ENCODE results near the gene ZNF750.

The ZNF750 gene

GRCh38 chr17:82832881-82833475 lies 6.8 kb downstream of the ZNF750 start:
- no peak for DNase-seq (ENCODE audit: low read depth)
- no peak overlapping the region for H3K4me3 ChIP-seq (ENCODE audit: low read depth, low read length)
- TF ChIP-seq POLR2A (IDR thresholded peaks at IDR 0.05; ENCODE audit: extremely low read depth, insufficient read length) (no peak), MYC (IDR thresholded peaks at IDR 0.05; ENCODE audit: low read depth, low read length) (no peak), CTCF (IDR thresholded peaks at IDR 0.05; ENCODE audit: low read depth, low read length) (no peak), MAX (IDR thresholded peaks at IDR 0.05; ENCODE audit: low read depth, low read length) (no peak)

- DNase-seq (ENCODE audit: low read depth): no peak
- no peak overlapping the region for H3K4me3 ChIP-seq (ENCODE audit: low read depth, low read length)
- TF ChIP-seq MAX (IDR thresholded peaks at IDR 0.05; ENCODE audit: low read depth, low read length) (no peak), POLR2A (IDR thresholded peaks at IDR 0.05; ENCODE audit: extremely low read depth, insufficient read length) (no peak), CTCF (IDR thresholded peaks at IDR 0.05; ENCODE audit: low read depth, low read length) (no peak), MYC (IDR thresholded peaks at IDR 0.05; ENCODE audit: low read depth, low read length) (no peak)
These were observed 7.4 kb downstream of the ZNF750 start for GRCh38 chr17:82832411-82832810.

GRCh38 chr17:82831818-82832200 lies 8.0 kb downstream of the ZNF750 start:
- H3K4me3 ChIP-seq (ENCODE audit: low read depth, low read length): no peak overlapping the region
- no peak for DNase-seq (ENCODE audit: low read depth)
- TF ChIP-seq CTCF (IDR thresholded peaks at IDR 0.05; ENCODE audit: low read depth, low read length) (no peak), MYC (IDR thresholded peaks at IDR 0.05; ENCODE audit: low read depth, low read length) (no peak), POLR2A (IDR thresholded peaks at IDR 0.05; ENCODE audit: extremely low read depth, insufficient read length) (no peak), MAX (IDR thresholded peaks at IDR 0.05; ENCODE audit: low read depth, low read length) (no peak)

- H3K4me3 ChIP-seq (ENCODE audit: low read depth, low read length): no peak overlapping the region
- DNase-seq (ENCODE audit: low read depth): no peak
- TF ChIP-seq CTCF (IDR thresholded peaks at IDR 0.05; ENCODE audit: low read depth, low read length) (no peak), MYC (IDR thresholded peaks at IDR 0.05; ENCODE audit: low read depth, low read length) (no peak), MAX (IDR thresholded peaks at IDR 0.05; ENCODE audit: low read depth, low read length) (no peak), POLR2A (IDR thresholded peaks at IDR 0.05; ENCODE audit: extremely low read depth, insufficient read length) (no peak)
These were observed 8.6 kb downstream of the ZNF750 start for GRCh38 chr17:82831041-82831817.

- H3K4me3 ChIP-seq (ENCODE audit: low read depth, low read length): no peak overlapping the region
- DNase-seq (ENCODE audit: low read depth): no peak
- no peak for TF ChIP-seq MYC (IDR thresholded peaks at IDR 0.05; ENCODE audit: low read depth, low read length)
- no peak for TF ChIP-seq POLR2A (IDR thresholded peaks at IDR 0.05; ENCODE audit: extremely low read depth, insufficient read length)
- TF ChIP-seq CTCF (IDR thresholded peaks at IDR 0.05; ENCODE audit: low read depth, low read length): no peak
- TF ChIP-seq MAX (IDR thresholded peaks at IDR 0.05; ENCODE audit: low read depth, low read length): no peak
These were observed 9.6 kb downstream of the ZNF750 start for GRCh38 chr17:82830249-82830661.

Measured in NB4 (cell line).